ENCODE results near the gene CPSF3.

Gene CPSF3

DNA sequence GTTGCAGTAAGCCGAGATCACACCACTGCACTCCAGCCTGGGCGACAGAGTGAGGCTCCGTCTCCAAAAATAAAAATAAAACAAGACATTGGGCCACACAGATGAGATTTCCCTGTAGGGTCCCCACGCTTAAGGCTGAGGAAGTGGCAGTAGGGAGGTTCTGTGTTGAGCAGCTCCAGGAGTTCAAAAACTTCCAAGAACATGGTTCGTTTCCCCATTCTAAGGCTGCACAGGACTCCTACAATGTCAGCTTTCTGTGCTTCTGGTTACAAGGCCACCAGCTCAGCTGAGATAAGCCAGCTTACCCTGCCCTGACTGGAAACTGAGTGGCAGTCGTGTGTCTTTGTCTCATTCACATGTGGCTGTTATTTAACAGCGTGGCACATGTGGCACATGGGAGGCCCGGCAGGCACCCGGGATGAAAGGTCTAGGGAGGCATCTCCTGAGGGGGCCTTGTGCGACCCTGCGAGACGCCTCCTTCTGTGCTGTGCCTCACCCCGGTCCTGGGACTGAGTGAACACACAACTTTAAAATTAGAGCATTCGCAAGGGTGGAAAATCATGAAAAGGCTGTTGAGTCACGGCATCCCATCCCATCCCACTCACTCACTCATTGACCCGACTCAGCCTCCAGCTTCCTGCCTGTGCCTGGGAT lies 7.8 kb upstream of the CPSF3 start:
- Histone ChIP-seq H3K4me3 (no peak overlapping the region), H3K27ac (peak overlapping the region in 1 of 2 donors; percentile 37)
- no peak for DNase-seq (ENCODE audit: low spot score)
- TF ChIP-seq, protein P1, sequence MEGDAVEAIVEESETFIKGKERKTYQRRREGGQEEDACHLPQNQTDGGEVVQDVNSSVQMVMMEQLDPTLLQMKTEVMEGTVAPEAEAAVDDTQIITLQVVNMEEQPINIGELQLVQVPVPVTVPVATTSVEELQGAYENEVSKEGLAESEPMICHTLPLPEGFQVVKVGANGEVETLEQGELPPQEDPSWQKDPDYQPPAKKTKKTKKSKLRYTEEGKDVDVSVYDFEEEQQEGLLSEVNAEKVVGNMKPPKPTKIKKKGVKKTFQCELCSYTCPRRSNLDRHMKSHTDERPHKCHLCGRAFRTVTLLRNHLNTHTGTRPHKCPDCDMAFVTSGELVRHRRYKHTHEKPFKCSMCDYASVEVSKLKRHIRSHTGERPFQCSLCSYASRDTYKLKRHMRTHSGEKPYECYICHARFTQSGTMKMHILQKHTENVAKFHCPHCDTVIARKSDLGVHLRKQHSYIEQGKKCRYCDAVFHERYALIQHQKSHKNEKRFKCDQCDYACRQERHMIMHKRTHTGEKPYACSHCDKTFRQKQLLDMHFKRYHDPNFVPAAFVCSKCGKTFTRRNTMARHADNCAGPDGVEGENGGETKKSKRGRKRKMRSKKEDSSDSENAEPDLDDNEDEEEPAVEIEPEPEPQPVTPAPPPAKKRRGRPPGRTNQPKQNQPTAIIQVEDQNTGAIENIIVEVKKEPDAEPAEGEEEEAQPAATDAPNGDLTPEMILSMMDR (IDR thresholded peaks at IDR 0.05) = no peak

DNA sequence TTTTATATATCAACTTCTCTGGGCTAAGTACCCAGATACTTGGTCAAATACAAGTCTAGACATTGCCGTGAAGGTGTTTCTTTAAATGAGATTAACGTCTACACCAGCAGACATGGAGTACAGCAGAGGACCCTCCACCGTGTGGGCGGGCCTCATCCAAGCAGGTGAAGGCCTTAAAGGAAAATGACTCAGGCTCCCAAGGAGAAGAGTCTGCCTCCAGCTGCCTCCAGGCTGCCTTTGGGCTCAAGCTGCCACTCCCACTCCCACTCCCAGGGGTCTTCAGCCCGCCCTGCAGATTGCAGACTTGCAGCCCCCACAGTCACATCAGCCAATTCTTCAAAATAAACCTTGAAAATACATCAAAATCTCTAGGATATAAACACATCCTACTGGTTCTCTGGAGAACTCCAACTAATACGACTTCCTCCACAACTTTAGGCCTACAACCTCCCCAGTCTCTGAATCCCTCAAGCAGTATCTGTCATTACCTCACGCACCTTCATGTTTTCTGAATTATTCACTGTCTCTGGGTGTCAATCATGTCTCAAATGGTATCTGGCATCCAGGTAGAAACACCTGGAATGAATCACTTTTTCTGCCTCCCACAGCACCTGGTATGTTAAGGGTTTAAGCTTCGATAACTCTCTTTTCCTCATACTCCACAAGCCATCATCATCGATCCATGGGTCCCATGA lies 7.0 kb upstream of the CPSF3 start:
- DNase-seq (ENCODE audit: low spot score) = no peak
- H3K27ac ChIP-seq = no peak overlapping the region
- TF ChIP-seq, protein P1 (IDR thresholded peaks at IDR 0.05) = no peak
- H3K4me3 ChIP-seq = no peak overlapping the region

DNA sequence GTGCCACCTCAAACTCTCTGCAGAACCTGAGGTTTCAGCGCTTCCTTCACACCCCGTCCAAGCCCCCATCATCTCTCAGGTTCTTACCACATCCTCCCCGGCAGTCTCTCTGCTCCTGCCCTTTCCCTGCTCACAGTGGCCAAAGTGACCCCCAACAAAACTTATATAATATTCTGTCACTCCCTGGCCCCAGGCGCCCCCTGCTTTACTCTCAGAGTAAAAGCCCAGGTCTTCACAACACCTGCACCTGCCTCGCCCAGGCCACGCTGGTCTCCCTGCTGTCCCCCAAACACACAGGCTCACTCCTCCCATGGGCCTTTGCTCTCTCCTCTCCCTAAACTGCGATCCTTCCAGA lies 6.5 kb upstream of the CPSF3 start:
- TF ChIP-seq, protein P1 (IDR thresholded peaks at IDR 0.05) = no peak
- Histone ChIP-seq H3K27ac (no peak overlapping the region), H3K4me3 (no peak overlapping the region)
- no peak for DNase-seq (ENCODE audit: low spot score)

DNA sequence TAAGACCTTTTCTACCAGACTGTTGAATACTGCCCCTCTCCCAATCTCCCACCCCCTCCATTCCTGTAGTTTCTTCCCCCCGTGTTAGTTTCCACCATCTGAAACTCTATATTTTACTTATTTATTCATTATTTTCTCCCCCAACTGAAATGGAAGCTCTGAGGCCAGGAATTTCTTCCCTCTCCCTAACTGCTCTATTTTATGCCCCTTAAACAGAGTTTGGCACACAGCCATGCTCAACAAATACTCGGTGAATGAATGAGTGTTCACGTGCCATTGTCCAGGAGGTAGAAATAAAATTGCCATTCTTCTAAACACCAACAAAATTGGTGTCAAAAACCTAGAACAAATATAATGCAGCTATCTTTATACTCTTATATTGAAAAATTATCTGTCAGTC lies 5.7 kb upstream of the CPSF3 start:
- H3K4me3 ChIP-seq = no peak overlapping the region
- no peak overlapping the region for H3K27ac ChIP-seq
- TF ChIP-seq, protein P1 (IDR thresholded peaks at IDR 0.05) = no peak
- DNase-seq (ENCODE audit: low spot score) = no peak

DNA sequence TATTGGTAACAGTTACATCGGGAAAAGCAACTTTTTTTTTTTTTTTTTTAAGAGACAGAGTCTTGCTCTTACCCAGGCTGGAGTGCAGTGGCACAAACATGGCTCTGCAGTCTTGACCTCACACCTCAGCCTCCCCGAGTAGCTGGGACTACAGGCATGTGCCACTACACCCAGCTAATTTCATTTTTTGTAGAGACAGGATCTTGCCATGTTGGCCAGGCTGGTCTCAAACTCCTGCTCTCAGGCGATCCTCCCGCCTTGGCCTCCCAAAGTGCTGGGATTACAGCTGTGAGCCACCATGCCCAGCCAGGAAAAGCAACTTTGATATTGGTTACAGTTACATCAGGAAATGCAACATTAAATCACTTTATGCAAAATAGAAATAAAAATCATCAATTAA lies 4.7 kb upstream of the CPSF3 start:
- DNase-seq (ENCODE audit: low spot score) = no peak
- TF ChIP-seq, protein P1 (IDR thresholded peaks at IDR 0.05) = no peak
- Histone ChIP-seq H3K4me3 (no peak overlapping the region), H3K27ac (no peak overlapping the region)

DNA sequence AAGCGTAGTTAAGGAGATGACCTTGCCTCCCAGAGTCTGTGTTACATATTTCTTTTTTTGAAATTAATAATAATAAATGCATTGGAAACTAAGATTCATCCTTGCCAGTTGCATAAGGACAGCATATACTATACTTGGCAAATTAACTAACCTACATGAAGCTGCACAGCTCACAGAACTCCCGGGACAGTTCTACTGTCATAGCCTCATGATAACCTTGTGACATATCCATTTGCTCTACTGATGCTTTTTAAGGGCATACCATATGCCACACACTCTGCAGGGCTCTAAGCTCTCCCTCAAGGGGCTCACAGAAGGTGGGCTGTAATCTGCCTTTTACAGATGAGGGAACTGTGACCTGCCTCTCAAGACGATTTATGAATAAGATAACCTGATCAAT lies 3.9 kb upstream of the CPSF3 start:
- no peak overlapping the region for H3K27ac ChIP-seq
- TF ChIP-seq, protein P1 (IDR thresholded peaks at IDR 0.05) = no peak
- H3K4me3 ChIP-seq = no peak overlapping the region
- no peak for DNase-seq (ENCODE audit: low spot score)

DNA sequence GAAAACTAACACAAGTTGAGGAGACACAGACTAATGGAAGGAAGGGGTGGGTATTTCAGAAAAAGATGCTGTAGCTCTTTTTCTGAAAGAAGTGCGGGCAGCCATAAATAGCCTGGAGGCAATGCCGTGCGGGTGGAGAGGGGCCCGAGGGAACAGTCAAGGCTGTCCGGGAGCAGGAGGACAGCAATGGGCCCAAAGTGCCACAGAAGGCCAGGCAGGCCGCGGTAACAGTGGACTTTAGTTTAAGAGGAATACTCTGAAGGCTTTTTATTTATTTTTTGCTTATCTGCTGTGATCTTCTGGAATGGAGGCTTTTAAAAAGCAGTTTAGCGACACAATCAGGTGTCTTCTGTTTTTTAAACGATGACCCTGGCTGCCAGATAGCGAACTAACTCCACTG lies 3.0 kb upstream of the CPSF3 start:
- TF ChIP-seq, protein P1 (IDR thresholded peaks at IDR 0.05) = no peak
- H3K4me3 ChIP-seq = no peak overlapping the region
- DNase-seq (ENCODE audit: low spot score) = no peak
- H3K27ac ChIP-seq = no peak overlapping the region

Data from coronary artery (tissue), 2 donors.